Large intestine (tissue), 3 donors: Measurements from ENCODE around the gene CCDC137. TPM values are rescaled to one million over a fixed set of nuclear protein-coding genes. Genes with fewer than 3 reads are reported as not detected.

Source experiments
- DNase-seq, 2 donors: peaks; one replicate each; pipeline versions ENCODE4 v3.0.0 to v3.0.0-alpha.2; 2013
- H3K27ac ChIP-seq: one replicate; pipeline ENCODE4 v1.5.1; 2013; ENCODE audit warnings: low read length
- H3K27me3 ChIP-seq: 2 replicates; pipeline ENCODE4 v1.6.1; 2013; ENCODE audit warnings: low read length; ENCODE audit not compliant: control insufficient read depth, insufficient read depth
- H3K36me3 ChIP-seq: 2 replicates; pipeline ENCODE4 v1.6.1; 2013; ENCODE audit warnings: low read length; ENCODE audit not compliant: control insufficient read depth, insufficient read depth
- H3K4me1 ChIP-seq: one replicate; pipeline ENCODE4 v1.6.1; 2013; ENCODE audit warnings: low read length; ENCODE audit not compliant: control insufficient read depth, insufficient read depth
- H3K4me3 ChIP-seq: one replicate; pipeline ENCODE4 v1.5.1; 2013; ENCODE audit warnings: low read length
- H3K9me3 ChIP-seq: one replicate; pipeline ENCODE4 v1.6.1; 2013; ENCODE audit warnings: mild to moderate bottlenecking, low read depth, low read length, moderate library complexity; ENCODE audit not compliant: control insufficient read depth
- WGBS: methylation state at CpG from one replicate; pipeline ENCODE4 v1.1.5; 2013; ENCODE audit warnings: low lambda C conversion rate; ENCODE audit not compliant: insufficient coverage; 5-methylcytosine and 5-hydroxymethylcytosine counted together
- polyA plus RNA-seq: library from polyadenylated mRNA; unstranded; fragments of 120-200 nt; gene quantifications from one replicate; pipeline ENCODE4 v1.2.1, GENCODE V29; 2013

The CCDC137 gene
- polyA plus RNA-seq, 1 donor: 19.5 TPM

DNA sequence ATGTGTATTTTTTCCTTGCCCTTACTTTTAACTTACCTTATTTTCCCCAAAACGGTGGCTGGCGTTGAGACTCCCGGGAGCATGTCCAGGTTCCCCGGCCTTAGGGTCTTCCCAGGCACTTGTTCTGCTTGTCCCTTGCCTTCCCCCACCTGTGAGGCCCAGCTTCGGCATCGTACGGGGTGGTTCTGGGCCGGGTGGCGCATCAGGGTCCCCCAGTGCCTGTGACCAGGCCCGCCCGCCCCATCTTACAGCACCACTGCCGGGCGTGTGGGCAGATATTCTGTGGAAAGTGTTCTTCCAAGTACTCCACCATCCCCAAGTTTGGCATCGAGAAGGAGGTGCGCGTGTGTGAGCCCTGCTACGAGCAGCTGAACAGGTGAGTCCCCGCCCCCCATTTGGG is 24.7 kb downstream of the CCDC137 start:
- no peak overlapping the region for H3K27ac ChIP-seq
- H3K27me3 ChIP-seq: no peaks in the 10 kb centered on the region
- peaks cover 97% of the 10 kb centered on the region for H3K36me3 ChIP-seq
- no peak overlapping the region for H3K4me3 ChIP-seq
- no CpG with 5 or more reads among the region's 18 CpGs for WGBS
- DNase-seq: no peak
- peaks cover 3% of the 10 kb centered on the region for H3K9me3 ChIP-seq
- H3K4me1 ChIP-seq: peaks cover 3% of the 10 kb centered on the region

DNA sequence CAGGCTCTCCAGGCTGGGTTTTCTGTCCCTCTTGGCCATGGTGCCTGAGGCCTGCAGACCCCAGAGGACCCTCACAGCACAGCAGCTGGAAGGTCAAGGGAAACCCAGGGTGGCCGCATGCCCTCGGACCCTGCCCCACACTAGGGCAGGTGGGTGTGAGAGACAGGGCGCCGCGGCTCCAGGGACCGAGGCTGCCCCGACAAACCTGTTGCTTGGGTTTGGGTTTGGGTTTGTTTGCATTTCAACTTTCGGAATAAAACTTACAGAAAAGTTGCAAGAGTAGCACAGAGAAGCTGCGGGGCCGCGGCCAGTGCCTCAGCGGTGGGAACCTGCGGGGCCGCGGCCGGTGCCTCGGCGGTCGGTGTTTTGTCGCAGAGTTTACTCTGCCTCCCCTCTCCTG is 25.1 kb downstream of the CCDC137 start:
- WGBS: no CpG with 5 or more reads among the region's 20 CpGs
- Histone ChIP-seq H3K36me3 (peaks cover 97% of the 10 kb centered on the region), H3K27ac (no peak overlapping the region), H3K27me3 (no peaks in the 10 kb centered on the region), H3K4me3 (no peak overlapping the region), H3K9me3 (peaks cover 5% of the 10 kb centered on the region), H3K4me1 (peaks cover 3% of the 10 kb centered on the region)
- DNase-seq: no peak

DNA sequence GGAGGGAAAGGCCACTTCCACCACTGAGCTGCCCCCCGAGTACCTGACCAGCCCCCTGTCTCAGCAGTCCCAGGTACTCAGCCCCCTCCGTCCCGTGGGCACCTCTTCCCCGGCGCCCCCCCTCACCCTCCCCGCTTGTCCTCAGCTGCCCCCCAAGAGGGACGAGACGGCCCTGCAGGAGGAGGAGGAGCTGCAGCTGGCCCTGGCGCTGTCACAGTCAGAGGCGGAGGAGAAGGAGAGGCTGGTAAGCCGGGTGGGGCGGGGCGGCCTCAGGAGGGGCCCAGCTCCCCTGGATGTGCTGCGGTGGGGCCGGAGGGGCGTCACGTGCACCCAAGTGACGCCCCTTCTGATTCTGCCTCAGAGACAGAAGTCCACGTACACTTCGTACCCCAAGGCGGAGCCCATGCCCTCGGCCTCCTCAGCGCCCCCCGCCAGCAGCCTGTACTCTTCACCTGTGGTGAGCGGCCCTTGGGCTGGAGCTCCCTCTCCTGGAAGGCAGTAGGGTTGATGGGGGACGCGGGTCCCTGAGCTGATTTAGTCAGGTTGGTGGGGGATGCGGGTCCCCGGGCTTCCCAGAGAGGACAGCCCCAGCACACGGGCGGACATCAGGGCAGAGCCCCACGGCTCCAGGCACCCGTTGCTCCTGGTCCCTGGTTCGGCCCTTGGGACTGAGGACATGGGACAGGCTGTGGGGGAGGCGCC is 27.1 kb downstream of the CCDC137 start:
- WGBS: no CpG with 5 or more reads among the region's 35 CpGs
- Histone ChIP-seq H3K27ac (no peak overlapping the region), H3K4me1 (peaks cover 3% of the 10 kb centered on the region), H3K27me3 (no peaks in the 10 kb centered on the region), H3K4me3 (no peak overlapping the region), H3K9me3 (peaks cover 8% of the 10 kb centered on the region), H3K36me3 (peaks cover 97% of the 10 kb centered on the region)
- no peak for DNase-seq

DNA sequence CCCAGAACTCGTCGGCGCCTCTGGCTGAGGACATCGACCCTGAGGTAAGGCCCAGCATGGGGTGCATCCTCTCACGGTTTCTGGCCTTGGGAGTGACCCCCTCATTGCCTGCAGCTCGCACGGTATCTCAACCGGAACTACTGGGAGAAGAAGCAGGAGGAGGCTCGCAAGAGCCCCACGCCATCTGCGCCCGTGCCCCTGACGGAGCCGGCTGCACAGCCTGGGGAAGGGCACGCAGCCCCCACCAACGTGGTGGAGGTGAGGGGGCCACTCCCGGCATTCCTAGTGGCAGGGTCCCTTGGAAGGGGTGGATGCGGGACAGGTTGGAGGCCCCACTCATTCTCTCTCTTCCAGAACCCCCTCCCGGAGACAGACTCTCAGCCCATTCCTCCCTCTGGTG is 28.3 kb downstream of the CCDC137 start:
- Histone ChIP-seq H3K4me1 (peaks cover 3% of the 10 kb centered on the region), H3K9me3 (peaks cover 8% of the 10 kb centered on the region), H3K36me3 (peaks cover 94% of the 10 kb centered on the region)

DNA sequence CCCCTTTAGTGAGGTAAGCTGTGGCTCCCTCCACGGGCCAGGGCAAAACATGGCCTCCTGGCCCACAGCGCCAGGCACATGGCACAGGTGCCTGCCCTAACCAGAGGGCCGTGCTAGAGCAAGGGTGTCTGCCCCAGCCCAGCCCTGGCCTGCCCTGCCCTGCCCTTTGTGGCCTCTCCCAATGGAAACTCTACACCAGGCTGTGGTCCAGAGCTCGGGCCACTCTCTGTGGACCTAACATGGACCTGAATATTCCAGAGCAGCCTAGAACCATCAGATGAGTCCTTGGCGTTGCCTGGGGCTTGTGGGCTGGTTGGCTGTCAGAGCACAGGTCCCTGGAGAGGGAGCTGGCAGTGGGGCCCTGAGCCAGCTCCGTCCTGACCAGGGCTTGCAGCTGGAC is 28.7 kb downstream of the CCDC137 start:
- Histone ChIP-seq H3K9me3 (peaks cover 8% of the 10 kb centered on the region), H3K36me3 (peaks cover 90% of the 10 kb centered on the region), H3K4me3 (no peak overlapping the region), H3K4me1 (peaks cover 3% of the 10 kb centered on the region), H3K27me3 (no peaks in the 10 kb centered on the region), H3K27ac (no peak overlapping the region)
- no peak for DNase-seq
- no CpG with 5 or more reads among the region's 6 CpGs for WGBS

More for the DNA sequence above, 28.3 kb downstream of the CCDC137 start:
- Histone ChIP-seq H3K4me3 (no peak overlapping the region), H3K27ac (no peak overlapping the region), H3K27me3 (no peaks in the 10 kb centered on the region)
- no CpG with 5 or more reads among the region's 19 CpGs for WGBS
- DNase-seq: no peak

DNA sequence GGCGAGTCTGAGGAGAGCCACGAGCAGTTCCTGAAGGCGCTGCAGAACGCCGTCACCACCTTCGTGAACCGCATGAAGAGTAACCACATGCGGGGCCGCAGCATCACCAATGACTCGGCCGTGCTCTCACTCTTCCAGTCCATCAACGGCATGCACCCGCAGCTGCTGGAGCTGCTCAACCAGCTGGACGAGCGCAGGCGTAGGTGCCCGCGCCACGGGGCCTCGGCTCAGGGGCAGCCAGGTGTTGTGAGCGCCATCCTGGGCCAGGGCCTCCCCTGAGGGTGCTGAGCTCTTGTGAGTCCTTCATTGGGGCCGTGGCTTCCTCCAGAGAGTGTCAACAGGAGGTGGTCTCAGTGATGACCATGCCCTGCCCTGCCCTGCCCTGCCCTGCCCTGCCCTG is 29.3 kb downstream of the CCDC137 start:
- Histone ChIP-seq H3K4me3 (no peak overlapping the region), H3K36me3 (peaks cover 90% of the 10 kb centered on the region), H3K4me1 (peaks cover 6% of the 10 kb centered on the region), H3K27me3 (no peaks in the 10 kb centered on the region), H3K9me3 (peaks cover 8% of the 10 kb centered on the region), H3K27ac (no peak overlapping the region)
- DNase-seq: no peak
- no CpG with 5 or more reads among the region's 22 CpGs for WGBS

DNA sequence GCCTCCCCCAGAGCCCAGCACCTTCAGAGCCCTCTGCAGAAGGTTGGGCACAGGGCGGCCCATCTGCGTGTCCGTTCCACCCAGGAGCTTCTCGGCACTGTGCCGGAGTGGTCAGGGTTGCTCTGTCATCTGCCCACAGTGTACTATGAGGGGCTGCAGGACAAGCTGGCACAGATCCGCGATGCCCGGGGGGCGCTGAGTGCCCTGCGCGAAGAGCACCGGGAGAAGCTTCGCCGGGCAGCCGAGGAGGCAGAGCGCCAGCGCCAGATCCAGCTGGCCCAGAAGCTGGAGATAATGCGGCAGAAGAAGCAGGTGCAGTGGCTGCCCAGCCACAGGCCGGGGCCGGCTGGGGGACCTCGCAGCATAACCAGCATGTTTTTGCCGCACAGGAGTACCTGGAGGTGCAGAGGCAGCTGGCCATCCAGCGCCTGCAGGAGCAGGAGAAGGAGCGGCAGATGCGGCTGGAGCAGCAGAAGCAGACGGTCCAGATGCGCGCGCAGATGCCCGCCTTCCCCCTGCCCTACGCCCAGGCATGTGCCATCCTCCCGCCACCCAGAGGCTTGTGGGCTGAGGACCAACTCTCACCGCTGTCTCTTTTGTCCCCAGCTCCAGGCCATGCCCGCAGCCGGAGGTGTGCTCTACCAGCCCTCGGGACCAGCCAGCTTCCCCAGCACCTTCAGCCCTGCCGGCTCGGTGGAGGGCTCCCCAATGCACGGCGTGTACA is 29.8 kb downstream of the CCDC137 start:
- H3K36me3 ChIP-seq: peaks cover 90% of the 10 kb centered on the region
- no CpG with 5 or more reads among the region's 40 CpGs for WGBS
- peaks cover 8% of the 10 kb centered on the region for H3K9me3 ChIP-seq
- H3K27me3 ChIP-seq: no peaks in the 10 kb centered on the region
- no peak overlapping the region for H3K27ac ChIP-seq
- H3K4me1 ChIP-seq: peaks cover 12% of the 10 kb centered on the region
- no peak for DNase-seq
- no peak overlapping the region for H3K4me3 ChIP-seq

DNA sequence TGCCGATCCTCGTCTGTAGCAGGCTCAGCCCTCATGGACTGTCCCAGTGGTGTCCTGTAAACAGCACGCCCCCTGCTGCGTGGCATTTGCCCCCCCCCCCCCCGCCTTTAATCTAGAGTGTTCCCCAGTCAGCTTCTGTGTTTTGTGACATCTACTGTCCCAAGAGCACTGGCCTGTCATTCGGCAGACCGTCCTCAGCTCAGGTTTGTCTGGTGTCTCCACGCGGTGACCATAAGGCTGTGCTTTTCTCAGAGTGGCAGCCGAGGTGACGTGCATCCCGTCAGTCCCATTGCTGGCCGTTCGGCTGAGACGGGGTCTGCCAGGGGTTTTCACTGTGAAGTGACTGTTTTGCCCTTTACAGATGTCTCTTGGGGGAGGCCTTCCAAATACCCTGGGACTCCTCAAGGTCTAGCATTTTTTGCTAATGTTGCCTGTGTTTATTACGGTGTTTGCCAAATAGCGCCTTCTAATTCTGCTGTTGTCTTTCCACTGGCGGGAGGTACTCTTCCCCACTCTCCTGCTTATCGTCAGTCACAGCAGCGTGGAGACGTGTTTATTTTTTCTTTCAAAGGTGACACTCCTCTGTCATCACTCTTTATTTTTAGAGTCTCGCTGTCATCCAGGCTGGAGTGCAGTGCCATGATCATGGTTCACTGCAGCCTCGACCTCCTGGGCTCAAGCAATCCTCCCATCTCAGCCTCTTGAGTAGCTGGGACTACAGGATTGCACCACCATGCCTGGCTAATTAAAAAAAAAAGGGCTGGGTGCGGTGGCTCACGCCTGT is 30.9 kb downstream of the CCDC137 start:
- peaks cover 8% of the 10 kb centered on the region for H3K9me3 ChIP-seq

DNA sequence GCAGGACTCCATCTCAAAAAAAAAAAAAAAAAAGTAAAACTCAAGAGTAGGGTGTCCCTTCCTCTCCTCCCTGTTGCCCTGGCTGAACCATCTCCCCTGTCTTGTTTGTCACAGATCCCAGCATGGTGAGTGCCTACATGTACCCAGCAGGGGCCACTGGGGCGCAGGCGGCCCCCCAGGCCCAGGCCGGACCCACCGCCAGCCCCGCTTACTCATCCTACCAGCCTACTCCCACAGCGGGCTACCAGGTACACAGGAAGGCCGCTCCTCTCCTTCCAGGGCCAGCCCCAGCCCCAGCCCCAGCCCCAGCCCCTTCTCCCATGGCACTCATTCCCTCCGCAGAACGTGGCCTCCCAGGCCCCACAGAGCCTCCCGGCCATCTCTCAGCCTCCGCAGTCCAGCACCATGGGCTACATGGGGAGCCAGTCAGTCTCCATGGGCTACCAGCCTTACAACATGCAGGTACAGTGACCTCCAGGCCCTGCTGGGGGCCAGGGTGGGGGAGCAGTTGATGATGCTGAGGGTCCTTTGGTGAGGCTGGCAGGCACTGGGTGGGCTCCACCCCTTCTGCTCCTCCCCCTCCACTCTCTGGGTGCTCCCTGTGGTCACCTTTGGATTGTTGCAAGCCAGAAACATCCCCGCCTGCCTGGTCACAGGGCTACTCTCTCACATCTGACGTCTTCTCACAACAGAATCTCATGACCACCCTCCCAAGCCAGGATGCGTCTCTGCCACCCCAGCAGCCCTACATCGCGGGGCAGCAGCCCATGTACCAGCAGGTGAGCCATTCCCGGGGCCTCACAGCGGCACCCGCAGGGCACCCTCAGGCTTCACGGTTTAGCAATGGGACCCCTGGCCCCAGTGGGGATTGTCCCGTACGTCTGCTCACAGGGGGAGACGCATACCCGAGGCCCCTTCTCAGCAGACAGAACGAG is 34.1 kb downstream of the CCDC137 start:
- WGBS: no CpG with 5 or more reads among the region's 25 CpGs
- Histone ChIP-seq H3K27me3 (no peaks in the 10 kb centered on the region), H3K27ac (peak overlapping the region; percentile 98), H3K4me3 (peak overlapping the region; percentile 100), H3K4me1 (peaks cover 19% of the 10 kb centered on the region), H3K36me3 (peaks cover 64% of the 10 kb centered on the region), H3K9me3 (peaks cover 9% of the 10 kb centered on the region)
- DNase-seq: no peak

More for the DNA sequence above, 30.9 kb downstream of the CCDC137 start:
- Histone ChIP-seq H3K36me3 (peaks cover 85% of the 10 kb centered on the region), H3K27me3 (no peaks in the 10 kb centered on the region), H3K4me1 (peaks cover 16% of the 10 kb centered on the region), H3K4me3 (no peak overlapping the region), H3K27ac (no peak overlapping the region)
- DNase-seq: no peak
- 100% methylated on average over 1 of the region's 25 CpGs for WGBS
